CD8-positive, alpha-beta memory T cell (primary cell): ENCODE results near the gene SLC9A9. TPM values are rescaled to one million over a fixed set of nuclear protein-coding genes. Genes with fewer than 3 reads are reported as not detected.

Experiments used
- CTCF ChIA-PET: fragments of 350-600 bp; sonication (Branson Sonifier 250); formaldehyde crosslinking; loops from one replicate; lab custom pipeline; 2021; ENCODE audit warnings: antibody characterized with exemption; lab: Charles Lee
- POLR2A ChIA-PET: fragments of 350-600 bp; sonication (Branson Sonifier 250); formaldehyde crosslinking; loops from one replicate; lab custom pipeline; 2021; ENCODE audit warnings: antibody characterized with exemption; lab: Charles Lee
- DNase-seq, 5 donors: peaks; one replicate each; pipeline versions ENCODE4 v3.0.0 to v3.0.0-alpha.2; 2020 to 2022; ENCODE audit warnings: mixed read lengths in 1 of 5
- H3K27ac ChIP-seq: one replicate; pipeline ENCODE4 v1.7.0; 2013; ENCODE audit warnings: low read depth, mild to moderate bottlenecking, low read length, moderate library complexity
- H3K27me3 ChIP-seq: 2 replicates; pipeline ENCODE4 v1.7.0; 2013; ENCODE audit warnings: low read length, mild to moderate bottlenecking; ENCODE audit not compliant: insufficient read depth, poor library complexity, severe bottlenecking
- H3K36me3 ChIP-seq: 2 replicates; pipeline ENCODE4 v1.7.0; 2013; ENCODE audit warnings: mild to moderate bottlenecking, low read length, moderate library complexity; ENCODE audit not compliant: insufficient read depth
- H3K4me1 ChIP-seq: 2 replicates; pipeline ENCODE4 v1.7.0; 2013; ENCODE audit warnings: mild to moderate bottlenecking, low read length, moderate library complexity; ENCODE audit not compliant: insufficient read depth
- H3K4me3 ChIP-seq: 2 replicates; pipeline ENCODE4 v1.7.0; 2013; ENCODE audit warnings: mild to moderate bottlenecking, low read length
- H3K9me3 ChIP-seq: 2 replicates; pipeline ENCODE4 v1.7.0; 2013; ENCODE audit warnings: mild to moderate bottlenecking, low read length
- H3K27ac Mint-ChIP-seq, 8 donors: one replicate each; pipeline ENCODE4 v1.8.0; 2020 to 2021; ENCODE audit warnings: mixed read lengths in 8 of 8, mild to moderate bottlenecking in 6 of 8, inconsistent platforms in 3 of 8, moderate library complexity in 3 of 8
- H3K27me3 Mint-ChIP-seq, 2 donors: one replicate each; pipeline ENCODE4 v1.8.0; 2020 to 2021; ENCODE audit warnings: mixed read lengths in 2 of 2, mild to moderate bottlenecking in 1 of 2, moderate library complexity in 1 of 2
- H3K36me3 Mint-ChIP-seq, 3 donors: one replicate each; pipeline ENCODE4 v1.8.0; 2020 to 2021; ENCODE audit warnings: mixed read lengths in 3 of 3, inconsistent platforms in 1 of 3, mild to moderate bottlenecking in 1 of 3
- H3K4me1 Mint-ChIP-seq, 3 donors: one replicate each; pipeline ENCODE4 v1.8.0; 2020 to 2021; ENCODE audit warnings: mixed read lengths in 3 of 3, inconsistent platforms in 1 of 3, mild to moderate bottlenecking in 1 of 3
- H3K4me3 Mint-ChIP-seq, 7 donors: one replicate each; pipeline ENCODE4 v1.8.0; 2020 to 2021; ENCODE audit warnings: mixed read lengths in 7 of 7, mild to moderate bottlenecking in 6 of 7, moderate library complexity in 4 of 7, inconsistent platforms in 2 of 7
- H3K9me3 Mint-ChIP-seq, 5 donors: one replicate each; pipeline ENCODE4 v1.8.0; 2020 to 2022; ENCODE audit warnings: mixed read lengths in 5 of 5, mild to moderate bottlenecking in 3 of 5, moderate library complexity in 2 of 5, inconsistent platforms in 1 of 5
- polyA plus RNA-seq: library from polyadenylated mRNA; unstranded; fragments of 300-500 nt; fragmentation: Illumina TruSeq; gene quantifications from one replicate; pipeline ENCODE4 v1.2.3, GENCODE V29; 2021
- total RNA-seq, 2 experiments: library from RNA; stranded (reverse); gene quantifications; one replicate each; pipeline ENCODE4 v1.2.3, GENCODE V29; 2021

Gene SLC9A9
- total and polyA plus RNA-seq, 3 experiments from 2014 or later = 1.2 to 18.0 (median 2.2) TPM

GRCh38 chr3:143295201-143296080 lies 552.8 kb downstream of the SLC9A9 start:
- Histone ChIP-seq H3K27me3 (no peaks in the 10 kb centered on the region), H3K36me3 (no peaks in the 10 kb centered on the region), H3K4me3 (no peak overlapping the region), H3K9me3 (no peaks in the 10 kb centered on the region), H3K27ac (no peak overlapping the region), H3K4me1 (no peaks in the 10 kb centered on the region)
- DNase-seq = no peak
- Mint-ChIP-seq H3K27me3 (no peaks in the 10 kb centered on the region), H3K4me3 (no peak overlapping the region), H3K4me1 (peaks cover 0 to 19% (median 3%) of the 10 kb centered on the region in 3 donors), H3K9me3 (no peaks in the 10 kb centered on the region), H3K36me3 (peaks cover 0 to 2% (median 0%) of the 10 kb centered on the region in 3 donors), H3K27ac (peak overlapping the region in 1 of 8 donors; percentile 50)
- ChIA-PET POLR2A (no interaction called here), CTCF (no interaction called here)

GRCh38 chr3:143294188-143294587 lies 554.1 kb downstream of the SLC9A9 start:
- Histone ChIP-seq H3K27ac (no peak overlapping the region), H3K4me1 (no peaks in the 10 kb centered on the region), H3K36me3 (no peaks in the 10 kb centered on the region), H3K9me3 (no peaks in the 10 kb centered on the region), H3K27me3 (no peaks in the 10 kb centered on the region), H3K4me3 (no peak overlapping the region)
- Mint-ChIP-seq H3K36me3 (peaks cover 0 to 5% (median 0%) of the 10 kb centered on the region in 3 donors), H3K9me3 (no peaks in the 10 kb centered on the region), H3K4me1 (peaks cover 0 to 19% (median 3%) of the 10 kb centered on the region in 3 donors), H3K27me3 (no peaks in the 10 kb centered on the region), H3K4me3 (no peak overlapping the region), H3K27ac (peak overlapping the region in 1 of 8 donors; percentile 61)
- no peak for DNase-seq
- CTCF ChIA-PET = no interaction called here
- POLR2A ChIA-PET = no interaction called here

GRCh38 chr3:143291836-143292447 lies 556.3 kb downstream of the SLC9A9 start:
- POLR2A ChIA-PET = no interaction called here
- H3K9me3 Mint-ChIP-seq = no peaks in the 10 kb centered on the region

GRCh38 chr3:143288944-143289343 lies 559.3 kb downstream of the SLC9A9 start:
- Histone ChIP-seq H3K4me1 (no peaks in the 10 kb centered on the region), H3K4me3 (no peak overlapping the region), H3K9me3 (no peaks in the 10 kb centered on the region), H3K27me3 (no peaks in the 10 kb centered on the region), H3K36me3 (no peaks in the 10 kb centered on the region), H3K27ac (no peak overlapping the region)
- CTCF ChIA-PET = interaction anchor here (1.3 kb wide), 1 partner anchor 12 kb away, joined by 3 read pairs; no protein-coding TSS in a partner anchor
- Mint-ChIP-seq H3K4me3 (no peak overlapping the region), H3K27me3 (no peaks in the 10 kb centered on the region), H3K36me3 (peaks cover 0 to 9% (median 0%) of the 10 kb centered on the region in 3 donors), H3K27ac (no peak overlapping the region), H3K4me1 (peaks cover 0 to under 1% (median 0%) of the 10 kb centered on the region in 3 donors), H3K9me3 (no peaks in the 10 kb centered on the region)
- no peak for DNase-seq
- POLR2A ChIA-PET = no interaction called here

More at GRCh38 chr3:143291836-143292447, 556.3 kb downstream of the SLC9A9 start:
- H3K27ac ChIP-seq = no peak overlapping the region
- H3K27me3 ChIP-seq = no peaks in the 10 kb centered on the region
- DNase-seq = no peak
- Mint-ChIP-seq H3K27me3 (no peaks in the 10 kb centered on the region), H3K4me3 (no peak overlapping the region), H3K36me3 (peaks cover 0 to 5% (median 0%) of the 10 kb centered on the region in 3 donors), H3K27ac (no peak overlapping the region), H3K4me1 (peaks cover 0 to 19% (median 2%) of the 10 kb centered on the region in 3 donors)
- no peak overlapping the region for H3K4me3 ChIP-seq
- no peaks in the 10 kb centered on the region for H3K4me1 ChIP-seq
- no peaks in the 10 kb centered on the region for H3K9me3 ChIP-seq
- H3K36me3 ChIP-seq = no peaks in the 10 kb centered on the region
- CTCF ChIA-PET = no interaction called here

- Mint-ChIP-seq H3K27me3 (peaks cover 0 to 2% of the 10 kb centered on the region in 2 donors), H3K9me3 (no peaks in the 10 kb centered on the region), H3K36me3 (peaks cover 0 to 16% (median 0%) of the 10 kb centered on the region in 3 donors), H3K27ac (no peak overlapping the region), H3K4me3 (no peak overlapping the region), H3K4me1 (no peaks in the 10 kb centered on the region)
- Histone ChIP-seq H3K4me3 (no peak overlapping the region), H3K36me3 (no peaks in the 10 kb centered on the region), H3K9me3 (no peaks in the 10 kb centered on the region), H3K27ac (no peak overlapping the region), H3K27me3 (no peaks in the 10 kb centered on the region), H3K4me1 (no peaks in the 10 kb centered on the region)
- CTCF ChIA-PET = no interaction called here
- no peak for DNase-seq
- POLR2A ChIA-PET = interaction anchor here (0.5 kb wide), 1 partner anchor 104 kb away, joined by 5 read pairs; no protein-coding TSS in a partner anchor
Measured at GRCh38 chr3:143287403-143287802, 560.9 kb downstream of the SLC9A9 start.

- H3K9me3 ChIP-seq = no peaks in the 10 kb centered on the region
- H3K36me3 ChIP-seq = no peaks in the 10 kb centered on the region
- no peaks in the 10 kb centered on the region for H3K4me1 ChIP-seq
- Mint-ChIP-seq H3K36me3 (peaks cover 0 to 22% (median 0%) of the 10 kb centered on the region in 3 donors), H3K27ac (no peak overlapping the region), H3K9me3 (no peaks in the 10 kb centered on the region), H3K4me1 (no peaks in the 10 kb centered on the region), H3K4me3 (no peak overlapping the region), H3K27me3 (peaks cover 0 to 2% of the 10 kb centered on the region in 2 donors)
- ChIA-PET POLR2A (no interaction called here), CTCF (no interaction called here)
- no peaks in the 10 kb centered on the region for H3K27me3 ChIP-seq
- DNase-seq = no peak
- H3K4me3 ChIP-seq = no peak overlapping the region
- no peak overlapping the region for H3K27ac ChIP-seq
Measured at GRCh38 chr3:143286392-143287010, 561.8 kb downstream of the SLC9A9 start.

GRCh38 chr3:143283432-143284128 lies 564.7 kb downstream of the SLC9A9 start:
- Mint-ChIP-seq H3K27ac (peak overlapping the region in 1 of 8 donors; percentile 39), H3K9me3 (peaks cover 0 to 7% (median 2%) of the 10 kb centered on the region in 5 donors), H3K4me1 (peaks cover 0 to 2% (median 0%) of the 10 kb centered on the region in 3 donors), H3K4me3 (no peak overlapping the region), H3K36me3 (peaks cover 0 to 18% (median 13%) of the 10 kb centered on the region in 3 donors), H3K27me3 (peaks cover 0 to 2% of the 10 kb centered on the region in 2 donors)
- Histone ChIP-seq H3K36me3 (no peaks in the 10 kb centered on the region), H3K27ac (no peak overlapping the region), H3K27me3 (no peaks in the 10 kb centered on the region), H3K9me3 (no peaks in the 10 kb centered on the region), H3K4me3 (no peak overlapping the region), H3K4me1 (no peaks in the 10 kb centered on the region)
- ChIA-PET CTCF (no interaction called here), POLR2A (no interaction called here)
- no peak for DNase-seq
